HepG2 (cell line): ENCODE measurements around the gene RMI1. TPM values are rescaled to one million over a fixed set of nuclear protein-coding genes. Genes with fewer than 3 reads are reported as not detected.

ENCODE experiments used
- ATAC-seq: fragments of 200-7000 bp; cut with Tn5 transposase; 3 replicates; pipeline ENCODE4 v1.9.1; 2020; ENCODE audit warnings: mild to moderate bottlenecking, moderate library complexity
- BruUV-seq: library from RNA; stranded (reverse); fragments of 400-500 nt; replicated peaks from 2 replicates; lab custom pipeline; 2021; lab: Mats Ljungman, UMichigan
- CTCF ChIA-PET: fragments of 300-600 bp; formaldehyde crosslinking; extraction: SDS; loops from one replicate; lab custom pipeline; 2021; ENCODE audit warnings: low total read pairs, inconsistent platforms, low intra/inter-chr PET ratio; lab: Yijun Ruan, JAX
- POLR2A ChIA-PET: fragments of 350-600 bp; sonication (Branson Sonifier 250); formaldehyde crosslinking; loops from one replicate; lab custom pipeline; 2020; ENCODE audit warnings: antibody characterized with exemption, inconsistent platforms; lab: Yijun Ruan, JAX
- DNase-seq: peaks from one replicate; pipeline ENCODE4 v3.0.0-alpha.2; 2015; ENCODE audit warnings: low spot score
- FAIRE-seq: peaks from 3 replicates; lab custom pipeline; 2011; peaks lifted over from hg19 to GRCh38; lab: Jason Lieb, UNC
- H2AFZ ChIP-seq: one replicate; pipeline ENCODE4 v1.6.1; 2011; ENCODE audit warnings: low read length, inconsistent platforms
- H3K27ac ChIP-seq: fragments of 300-600 bp; 3 replicates; pipeline ENCODE4 v1.8.0; 2011; ENCODE audit warnings: mixed run types, mild to moderate bottlenecking, mixed read lengths, low read length, inconsistent platforms; ENCODE audit not compliant: insufficient read depth; ENCODE audit errors: extremely low read length
- H3K27me3 ChIP-seq, 2 experiments: fragments of 200-600 bp in 1 of 2; 2 replicates in 1 of 2; 3 replicates in 1 of 2; pipeline versions ENCODE4 v1.6.0 to v1.8.0; 2011; ENCODE audit warnings: low read length in 2 of 2, mild to moderate bottlenecking in 2 of 2, moderate library complexity in 2 of 2, inconsistent platforms in 1 of 2; ENCODE audit not compliant: insufficient read depth in 2 of 2, control insufficient read depth in 1 of 2
- H3K36me3 ChIP-seq, 2 experiments: fragments of 200-600 bp in 1 of 2; replicated peaks in 1 of 2; 2 replicates in 1 of 2; 3 replicates in 1 of 2; pipeline versions ENCODE4 v1.5.1 to v1.8.0; 2011; ENCODE audit warnings: low read length in 2 of 2, inconsistent platforms in 1 of 2; ENCODE audit not compliant: insufficient read depth in 2 of 2, control insufficient read depth in 1 of 2
- H3K4me1 ChIP-seq: 2 replicates; pipeline ENCODE4 v1.5.1; 2012; ENCODE audit warnings: low read length, inconsistent platforms; ENCODE audit not compliant: insufficient read depth
- H3K4me2 ChIP-seq: 2 replicates; pipeline ENCODE4 v1.6.0; 2011; ENCODE audit warnings: low read depth, low read length, inconsistent platforms
- H3K4me3 ChIP-seq, 3 experiments: fragments of 200-600 bp in 1 of 3; sonication (generic), shearing (Covaris generic) in 1 of 3; replicated peaks in 1 of 3; 2 replicates each; pipeline ENCODE4 v1.5.1; 2011 to 2016; ENCODE audit warnings: low read length in 3 of 3, inconsistent platforms in 2 of 3, low read depth in 2 of 3, mild to moderate bottlenecking in 2 of 3, control low read depth in 1 of 3, mixed read lengths in 1 of 3; ENCODE audit not compliant: insufficient read depth in 1 of 3
- H3K79me2 ChIP-seq: one replicate; pipeline ENCODE4 v1.6.1; 2011; ENCODE audit warnings: low read length, inconsistent platforms; ENCODE audit not compliant: insufficient read depth
- H3K9ac ChIP-seq: 2 replicates; pipeline ENCODE4 v1.6.0; 2011; ENCODE audit warnings: mild to moderate bottlenecking, low read depth, low read length, inconsistent platforms; ENCODE audit not compliant: insufficient read depth
- H3K9me3 ChIP-seq: 2 replicates; pipeline ENCODE4 v1.5.1; 2012; ENCODE audit warnings: mild to moderate bottlenecking, low read length
- H4K20me1 ChIP-seq: 2 replicates; pipeline ENCODE4 v1.6.0; 2011; ENCODE audit warnings: inconsistent platforms, mild to moderate bottlenecking, low read length, moderate library complexity; ENCODE audit not compliant: insufficient read depth
- CBX5 ChIP-seq: sonication (generic); formaldehyde crosslinking; IDR thresholded peaks from 2 replicates; pipeline ENCODE4 v1.4.0; 2020; ENCODE audit warnings: missing genetic modification reagents, borderline replicate concordance
- KLF15 ChIP-seq: sonication (generic); formaldehyde crosslinking; IDR thresholded peaks from 2 replicates; pipeline ENCODE4 v1.8.1; 2023; ENCODE audit warnings: borderline replicate concordance, mild to moderate bottlenecking, inconsistent platforms, missing genetic modification reagents, mixed read lengths
- KMT2B ChIP-seq: IDR thresholded peaks from 2 replicates; pipeline ENCODE4 v1.6.1; 2016; ENCODE audit warnings: missing genetic modification reagents, missing compliant biosample characterization
- MTA1 ChIP-seq: sonication (generic); formaldehyde crosslinking; IDR thresholded peaks from 2 replicates; pipeline ENCODE4 v1.4.0; 2020; ENCODE audit warnings: missing genetic modification reagents, mild to moderate bottlenecking, borderline replicate concordance
- NCOA5 ChIP-seq: sonication (generic); formaldehyde crosslinking; IDR thresholded peaks from 2 replicates; pipeline ENCODE4 v1.4.0; 2020; ENCODE audit warnings: missing genetic modification reagents
- NPAS2 ChIP-seq: sonication (generic); formaldehyde crosslinking; IDR thresholded peaks from 2 replicates; pipeline ENCODE4 v1.8.0; 2022; ENCODE audit warnings: mild to moderate bottlenecking, missing genetic modification reagents, borderline replicate concordance
- ZNF451 ChIP-seq: sonication (generic); formaldehyde crosslinking; IDR thresholded peaks from 2 replicates; pipeline ENCODE4 v1.5.0; 2020; ENCODE audit warnings: mild to moderate bottlenecking, missing genetic modification reagents
- ZNF614 ChIP-seq: IDR thresholded peaks from 2 replicates; pipeline ENCODE4 v1.6.1; 2018; ENCODE audit warnings: missing biosample characterization, missing genetic modification reagents, inconsistent platforms, borderline replicate concordance
- ZNF652 ChIP-seq: IDR thresholded peaks from 2 replicates; pipeline ENCODE4 v1.6.1; 2016; ENCODE audit warnings: low read depth, borderline replicate concordance
- WGBS: methylation state at CpG from one replicate; pipeline ENCODE4 v1.1.6; 2017; ENCODE audit warnings: low lambda C conversion rate; 5-methylcytosine and 5-hydroxymethylcytosine counted together
- in situ Hi-C: cut with HindIII; loops from 2 replicates; pipeline ENCODE4 v1.10.0; 2017; ENCODE audit warnings: low pct_unique_long_range_greater_than_20kb; ENCODE audit not compliant: extremely low pct_ligation_motif_present
- intact Hi-C: fragments of 100-400 bp; cut with micrococcal nuclease; formaldehyde crosslinking; loops from one replicate; pipeline ENCODE4 v1.10.0; 2022; ENCODE audit not compliant: unreplicated experiment
- polyA plus RNA-seq, 8 experiments: library from polyadenylated mRNA; depleted of rRNA in 3 of 8; stranded (reverse) in 7 of 8; unstranded in 1 of 8; fragments of >200 nt; fragmentation: Illumina TruSeq in 4 of 8; extraction: Trizol in 4 of 8; gene quantifications; 2 replicates each; pipeline versions ENCODE4 v1.2.1 to v1.2.3, GENCODE V29; 2011 to 2016; ENCODE audit warnings: low read depth in 4 of 8, missing spikeins in 1 of 8, mixed read lengths in 1 of 8; ENCODE audit not compliant: insufficient read depth in 1 of 8
- total RNA-seq, 5 experiments: library from RNA; depleted of rRNA; stranded (reverse); fragments of >200 nt; fragmentation: Illumina TruSeq; extraction: Trizol; gene quantifications; 2 replicates each; pipeline ENCODE4 v1.2.3, GENCODE V29; 2016; ENCODE audit warnings: low read depth in 1 of 5

RMI1 gene
- total and polyA plus RNA-seq, 2 of the 13 experiments (the other 11 are each of a cell fraction or from before 2014, with no cell fraction given), result 0.54 to 3.7 TPM

DNA sequence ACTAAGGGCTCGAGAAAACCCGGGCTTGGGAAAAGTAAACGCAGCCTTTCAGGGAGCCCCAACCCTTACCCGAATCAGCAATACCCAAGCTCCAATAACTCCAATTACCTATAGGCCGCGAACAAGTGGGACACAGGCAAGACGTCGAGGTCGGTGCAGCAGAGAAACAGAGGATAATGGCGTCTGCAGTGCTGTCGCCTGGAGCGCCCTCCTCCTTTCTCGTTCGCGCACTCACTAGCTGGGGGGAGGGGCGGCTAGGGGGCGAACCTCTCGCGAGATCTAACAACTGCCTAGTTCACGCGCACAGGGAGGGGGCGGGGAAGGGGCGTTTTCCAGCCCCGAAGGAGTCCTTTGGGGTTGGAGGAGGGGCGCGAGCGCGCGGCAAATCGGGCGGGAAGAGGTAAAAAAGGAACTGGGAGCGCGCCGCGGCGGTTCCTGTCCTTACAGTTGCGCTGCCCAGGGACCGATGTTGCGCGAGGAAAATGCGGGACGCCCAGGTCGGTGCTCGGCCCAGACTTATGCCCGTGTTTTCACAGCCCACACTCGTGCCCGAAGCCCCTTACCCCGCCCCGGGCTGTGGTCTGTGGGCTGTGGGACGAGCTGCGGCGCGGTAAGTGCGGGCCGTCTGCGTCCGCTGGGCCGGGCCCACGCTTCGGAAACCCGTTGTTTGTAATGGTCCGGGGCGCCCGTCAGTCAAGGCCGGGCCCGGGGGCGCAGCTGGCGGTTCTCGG is at the start of gene RMI1 (continued):
- TF ChIP-seq ZNF652 (CRISPR knock-in tag) (peak; percentile 61; the same call in 1 of the 2 replicates), KMT2B (CRISPR knock-in tag) (peak; percentile 94), ZNF451 (0 out of 2 replicates have a peak, but pooled peaks have one; percentile 17)

DNA sequence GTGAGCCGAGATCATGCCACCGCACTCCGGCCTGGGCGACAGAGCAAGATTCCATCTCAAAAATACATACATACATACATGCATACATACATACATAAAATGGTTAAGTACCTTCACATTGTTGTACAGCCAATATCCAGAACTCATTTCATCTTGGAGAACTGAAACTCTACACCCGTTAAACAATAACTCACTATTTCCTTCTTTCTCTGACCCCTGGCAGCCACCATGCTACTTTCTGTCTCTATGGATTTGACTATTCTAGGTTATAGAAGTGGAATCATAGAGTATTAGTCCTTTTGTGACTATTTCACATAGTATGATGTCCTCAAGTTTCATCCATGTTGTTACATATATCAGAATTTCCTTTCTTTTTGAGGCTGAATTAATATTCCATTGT is 49.7 kb upstream of the RMI1 start:
- intact Hi-C loops (no loop called here), in situ Hi-C loops (no loop called here)
- no peak for DNase-seq
- H3K4me3 ChIP-seq, result no peak overlapping the region
- H4K20me1 ChIP-seq, result no peaks in the 10 kb centered on the region
- ATAC-seq, result no peak
- no peaks in the 10 kb centered on the region for H3K79me2 ChIP-seq
- H3K9ac ChIP-seq, result no peak overlapping the region
- H3K4me1 ChIP-seq, result peaks cover 18% of the 10 kb centered on the region
- no peak overlapping the region for H2AFZ ChIP-seq
- no peak overlapping the region for H3K4me2 ChIP-seq
- no peaks in the 10 kb centered on the region for H3K27me3 ChIP-seq
- CTCF ChIA-PET, result no interaction called here
- TF ChIP-seq CBX5 (CRISPR knock-in tag) (no peak), KLF15 (CRISPR knock-in tag) (no peak), NPAS2 (CRISPR knock-in tag) (no peak), MTA1 (CRISPR knock-in tag) (no peak), ZNF614 (CRISPR knock-in tag) (no peak), NCOA5 (CRISPR knock-in tag) (no peak)
- H3K36me3 ChIP-seq, result no peaks in the 10 kb centered on the region
- no peak overlapping the region for H3K27ac ChIP-seq
- no peaks in the 10 kb centered on the region for H3K9me3 ChIP-seq
- BruUV-seq, result no TSS peak
- WGBS, result 78% methylated on average over 4 of the region's 5 CpGs
- POLR2A ChIA-PET, result interaction anchor here (1.2 kb wide), 1 partner anchor 10 kb away, joined by 3 read pairs; the partner anchor contains the start of gene KIF27
- FAIRE-seq, result no peak
